Suppressor macrophage treated with lipopolysaccharide for 4 hours (primary cell): Measurements from ENCODE around the gene SLC35G1.

Source experiments
- DNase-seq: peaks from one replicate; pipeline ENCODE4 v3.0.0-alpha.2; 2020

SLC35G1 gene, protein sequence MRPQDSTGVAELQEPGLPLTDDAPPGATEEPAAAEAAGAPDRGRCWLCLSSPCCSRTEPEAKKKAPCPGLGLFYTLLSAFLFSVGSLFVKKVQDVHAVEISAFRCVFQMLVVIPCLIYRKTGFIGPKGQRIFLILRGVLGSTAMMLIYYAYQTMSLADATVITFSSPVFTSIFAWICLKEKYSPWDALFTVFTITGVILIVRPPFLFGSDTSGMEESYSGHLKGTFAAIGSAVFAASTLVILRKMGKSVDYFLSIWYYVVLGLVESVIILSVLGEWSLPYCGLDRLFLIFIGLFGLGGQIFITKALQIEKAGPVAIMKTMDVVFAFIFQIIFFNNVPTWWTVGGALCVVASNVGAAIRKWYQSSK

DNA sequence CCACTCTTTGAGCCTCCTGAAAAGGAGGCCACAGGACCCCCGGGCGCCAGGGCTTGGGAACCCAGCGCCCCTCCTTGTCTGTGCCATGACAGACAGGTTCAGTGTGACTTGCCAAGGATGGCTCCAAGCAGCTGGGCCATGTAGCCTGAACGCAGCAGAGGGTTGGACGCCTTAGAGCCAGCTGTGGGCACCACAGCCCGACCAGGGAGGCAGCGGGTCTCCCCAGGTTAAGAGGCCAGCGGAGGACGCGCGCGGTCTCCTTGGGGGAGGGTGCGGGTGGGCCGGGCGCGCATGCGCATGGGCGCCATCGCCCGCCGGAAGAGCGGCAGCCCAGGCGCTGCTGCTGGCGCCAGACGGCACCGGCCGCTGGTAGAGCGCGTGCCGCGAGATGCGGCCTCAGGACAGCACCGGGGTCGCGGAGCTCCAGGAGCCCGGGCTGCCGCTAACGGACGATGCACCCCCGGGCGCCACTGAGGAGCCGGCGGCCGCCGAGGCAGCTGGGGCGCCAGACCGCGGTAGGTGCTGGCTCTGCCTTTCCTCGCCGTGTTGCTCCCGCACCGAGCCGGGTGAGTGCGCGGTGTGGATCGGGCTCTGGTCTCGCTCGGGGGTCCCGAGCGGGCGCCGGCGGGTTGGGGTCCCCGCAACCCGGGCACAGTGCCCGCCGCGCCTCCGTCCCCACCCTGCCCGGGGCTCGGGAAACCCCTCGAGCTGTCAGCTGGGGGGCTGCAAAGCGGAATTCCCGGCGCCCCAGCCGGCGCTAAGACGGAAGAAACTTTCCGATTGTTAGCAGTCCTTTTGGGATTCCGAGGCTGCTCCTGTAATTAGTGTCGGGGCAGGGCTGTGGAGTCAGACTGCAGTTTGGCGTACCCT, at the start of gene SLC35G1:
TSS of gene SLC35G1 (plus strand) at position 333 of the 870 bp plus-strand sequence. CDS start at position 389, 56 bp downstream.
- DNase-seq = peak; percentile 84

DNA sequence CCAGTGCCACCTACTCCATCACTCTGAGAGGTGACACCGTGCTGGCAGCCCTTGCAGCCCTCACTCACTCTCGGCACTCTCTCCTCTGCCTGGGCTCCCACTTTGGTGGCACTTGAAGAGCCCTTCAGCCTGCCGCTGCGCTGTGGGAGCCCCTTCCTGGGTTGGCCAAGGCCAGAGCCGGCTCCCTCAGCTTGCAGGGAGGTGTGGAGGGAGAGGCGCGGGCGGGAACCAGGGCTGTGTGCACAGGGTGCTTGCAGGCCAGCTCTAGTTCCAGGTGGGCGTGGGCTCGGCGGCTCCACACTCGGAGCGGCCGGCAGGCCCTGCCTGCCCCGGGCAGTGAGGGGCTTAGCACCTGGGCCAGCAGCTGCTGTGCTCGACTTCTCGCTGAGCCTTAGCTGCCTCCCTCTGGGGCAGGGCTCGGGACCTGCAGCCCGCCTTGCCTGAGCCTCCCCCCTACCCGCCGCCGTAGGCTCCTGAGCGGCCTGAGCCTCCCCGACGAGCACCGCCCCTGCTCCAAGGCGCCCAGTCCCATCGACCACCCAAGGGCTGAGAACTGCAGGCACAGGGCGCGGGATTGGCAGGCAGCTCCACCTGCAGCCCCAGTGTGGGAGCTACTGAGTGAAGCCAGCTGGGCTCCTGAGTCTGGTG, 48.7 kb upstream of the SLC35G1 start:
- no peak for DNase-seq

DNA sequence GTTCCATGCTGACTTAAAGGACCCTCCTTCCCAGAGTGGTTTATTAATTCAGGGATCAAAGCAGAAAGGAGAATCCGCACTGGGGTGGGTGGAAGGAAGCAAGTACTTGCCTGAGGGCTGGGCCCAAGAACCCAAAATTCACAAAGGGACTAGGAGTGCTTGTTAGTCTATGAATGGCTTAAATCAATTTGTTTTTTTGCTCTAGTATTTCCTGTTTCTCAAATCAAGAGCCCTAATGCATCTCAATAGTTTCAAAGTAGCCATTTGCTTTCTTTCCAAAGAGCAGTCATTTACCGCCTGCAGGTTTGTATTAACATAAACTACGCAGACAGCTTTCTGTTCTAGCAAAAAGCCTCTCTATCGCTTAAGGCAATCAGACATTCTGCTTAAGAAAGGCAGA, 44.2 kb upstream of the SLC35G1 start:
- DNase-seq = no peak

DNA sequence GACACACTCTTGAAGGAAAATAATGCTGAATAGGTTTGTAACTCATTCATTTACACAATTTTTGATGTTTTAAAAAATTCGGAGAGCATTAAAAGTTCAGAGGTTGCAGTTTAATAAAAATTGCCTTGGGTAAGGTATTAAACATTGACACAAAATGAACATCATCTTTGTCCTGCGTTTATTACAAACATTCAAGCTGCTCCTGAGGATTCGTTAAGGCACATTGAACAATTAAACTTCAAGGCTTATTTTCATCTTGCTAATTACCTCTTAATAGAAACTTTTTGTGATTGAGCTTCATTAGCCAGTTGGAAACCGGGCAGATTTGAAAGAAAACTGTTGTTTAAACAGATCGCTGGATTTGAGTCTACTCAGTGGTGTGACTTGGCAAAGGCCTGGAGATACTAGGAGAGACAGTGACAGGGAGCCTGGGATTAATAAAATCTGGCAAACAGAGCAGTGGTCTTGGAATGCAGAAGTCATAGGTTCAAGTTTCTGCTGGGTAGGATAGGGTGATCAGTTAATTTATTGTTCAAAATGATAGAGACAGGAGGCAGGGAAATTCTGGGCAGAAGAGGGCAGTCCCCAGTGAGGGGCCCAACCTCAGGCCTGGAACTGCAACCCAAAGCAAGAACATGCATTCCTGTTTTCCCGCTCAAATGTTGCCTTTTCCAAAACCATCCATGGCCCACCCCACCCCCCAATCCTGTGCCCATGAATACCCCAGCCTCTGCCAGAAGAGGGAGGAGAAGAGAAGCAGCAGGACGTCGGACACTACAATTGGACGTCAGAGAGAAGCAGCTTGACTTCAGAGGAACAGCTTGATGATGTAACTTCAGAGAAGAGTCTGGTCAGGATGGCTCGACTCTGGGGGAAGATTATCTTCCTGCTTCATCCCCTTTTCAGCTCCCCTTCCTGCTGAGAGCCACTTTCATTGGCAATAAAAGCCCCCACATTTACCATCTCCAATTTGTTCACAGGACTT, 43.5 kb upstream of the SLC35G1 start:
- no peak for DNase-seq

DNA sequence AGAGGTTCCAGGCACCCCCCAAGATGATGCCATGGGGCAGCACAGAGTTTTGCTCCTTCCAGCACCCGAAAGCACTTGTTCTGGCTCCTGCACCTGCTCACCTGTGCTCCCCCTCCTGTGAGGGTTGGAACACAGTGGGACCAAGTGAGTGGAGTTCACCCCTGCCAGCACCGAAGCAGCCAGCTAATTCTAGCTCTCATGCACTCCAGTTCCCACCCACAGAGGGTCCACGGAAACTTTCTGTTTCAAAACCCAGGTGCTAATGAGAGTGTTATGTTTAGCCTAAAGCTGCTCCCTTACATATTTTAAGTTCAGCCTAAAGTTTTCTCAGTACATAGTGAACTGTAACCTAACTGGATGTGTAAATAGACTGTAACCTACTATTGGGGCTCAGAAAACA, 42.6 kb upstream of the SLC35G1 start:
- DNase-seq = no peak

DNA sequence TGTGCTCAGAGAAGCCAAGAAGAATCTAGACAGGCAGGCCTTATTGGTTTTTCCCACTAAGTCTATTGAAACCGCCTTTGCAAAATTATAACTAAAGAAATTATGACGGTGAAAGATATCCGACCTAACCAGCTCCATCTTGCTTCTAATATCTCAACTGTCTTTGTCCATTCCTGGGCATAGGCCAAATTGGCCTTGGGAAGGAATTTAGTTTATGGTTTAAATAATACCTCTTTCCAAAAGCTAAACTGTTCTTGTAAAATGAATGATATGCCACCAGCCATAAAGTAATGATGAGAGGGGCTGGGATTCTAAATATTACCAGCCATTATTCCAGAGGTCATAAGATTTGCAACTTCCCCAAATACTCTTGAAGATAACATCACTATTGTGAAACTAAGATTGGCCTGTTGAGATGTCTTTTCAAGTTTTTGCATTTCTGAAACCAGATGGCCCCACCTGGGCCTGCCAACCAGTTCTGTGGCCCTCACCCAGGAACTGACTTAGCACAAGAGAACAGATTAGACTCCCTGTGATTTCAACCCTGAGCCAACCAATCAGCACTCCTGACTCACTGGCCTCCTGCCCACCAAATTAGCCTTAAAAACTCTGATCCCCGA, 41.2 kb upstream of the SLC35G1 start:
- no peak for DNase-seq

DNA sequence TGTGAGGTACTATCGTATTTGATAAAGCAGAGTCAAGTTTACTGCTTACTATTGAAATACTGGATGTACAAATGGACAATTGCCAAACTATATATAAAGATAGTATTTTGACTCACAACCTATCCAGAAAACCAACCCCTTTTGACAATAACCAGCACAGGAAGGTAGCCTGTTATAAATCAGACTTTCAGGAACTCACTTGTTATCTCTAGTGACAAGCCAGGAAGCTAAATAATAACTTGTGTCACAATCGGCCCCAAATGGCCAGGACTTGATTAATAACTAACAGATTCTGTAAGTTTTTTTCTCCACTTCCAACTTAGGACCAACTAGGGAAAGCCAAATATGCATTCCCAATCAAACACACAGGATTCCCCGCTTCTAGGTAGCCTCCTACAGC, 38.8 kb upstream of the SLC35G1 start:
- DNase-seq = no peak

DNA sequence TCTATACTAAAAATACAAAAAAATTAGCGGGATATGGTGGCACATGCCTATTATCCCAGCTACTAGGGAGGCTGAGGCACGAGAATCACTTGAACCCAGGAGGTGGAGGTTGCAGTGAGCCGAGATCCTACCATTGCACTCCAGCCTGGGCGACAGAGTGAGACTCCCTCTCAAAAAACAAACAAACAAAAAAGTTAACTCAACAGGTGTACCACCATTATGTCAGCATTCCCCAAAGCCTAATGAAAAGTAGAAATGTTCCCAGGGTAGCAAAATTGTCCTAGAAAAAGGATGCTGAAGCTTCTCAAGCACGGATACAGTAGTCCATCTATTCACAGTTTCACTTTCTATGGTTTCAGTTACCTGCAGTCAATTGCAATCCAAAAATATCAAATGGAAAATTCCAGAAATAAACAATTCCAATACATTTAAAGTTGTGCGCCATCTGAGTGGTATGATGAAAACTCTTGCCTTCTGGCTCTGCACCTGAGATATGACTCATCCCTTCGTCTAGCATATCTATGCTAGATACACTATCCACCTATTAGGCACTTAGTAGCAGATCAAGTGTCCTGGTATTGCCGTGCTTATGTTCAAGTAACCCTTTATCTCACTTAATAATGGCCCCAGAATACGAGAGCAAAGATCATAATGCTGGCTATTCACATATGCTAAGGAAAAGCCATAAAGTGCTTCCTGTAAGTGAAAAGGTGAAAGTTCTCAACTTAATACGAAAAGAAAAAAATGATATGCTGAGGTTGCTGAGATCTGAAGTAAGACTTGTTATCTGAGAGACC, 37.2 kb upstream of the SLC35G1 start:
- no peak for DNase-seq

DNA sequence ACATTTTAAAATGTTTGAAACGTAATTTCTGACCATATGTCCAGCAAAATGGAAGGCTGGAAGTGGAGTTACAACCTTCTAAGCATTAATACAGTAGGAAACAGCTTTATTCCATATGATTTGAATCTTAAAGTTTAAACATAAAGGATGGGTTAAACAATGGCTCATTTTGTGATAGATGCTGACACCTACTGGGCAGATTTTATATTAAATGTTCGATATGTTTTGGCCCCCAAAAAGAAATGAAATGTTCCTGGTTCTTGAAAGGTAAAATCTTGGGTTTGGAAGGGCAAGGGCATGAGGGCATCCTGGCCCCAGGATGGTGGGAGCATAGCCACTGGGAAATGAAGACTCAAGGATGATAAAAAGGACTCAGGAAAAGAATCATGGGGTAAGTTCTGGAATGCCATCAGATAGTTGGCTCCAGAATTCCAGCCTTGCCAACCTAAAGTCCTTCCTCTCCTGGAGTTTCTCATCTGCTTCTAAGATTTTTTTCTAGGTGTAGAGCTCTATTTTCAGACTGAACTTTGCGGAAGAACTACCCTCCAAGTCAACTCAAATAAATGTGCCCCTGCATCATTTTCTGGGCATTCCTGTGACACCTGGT, 34.6 kb upstream of the SLC35G1 start:
- no peak for DNase-seq

DNA sequence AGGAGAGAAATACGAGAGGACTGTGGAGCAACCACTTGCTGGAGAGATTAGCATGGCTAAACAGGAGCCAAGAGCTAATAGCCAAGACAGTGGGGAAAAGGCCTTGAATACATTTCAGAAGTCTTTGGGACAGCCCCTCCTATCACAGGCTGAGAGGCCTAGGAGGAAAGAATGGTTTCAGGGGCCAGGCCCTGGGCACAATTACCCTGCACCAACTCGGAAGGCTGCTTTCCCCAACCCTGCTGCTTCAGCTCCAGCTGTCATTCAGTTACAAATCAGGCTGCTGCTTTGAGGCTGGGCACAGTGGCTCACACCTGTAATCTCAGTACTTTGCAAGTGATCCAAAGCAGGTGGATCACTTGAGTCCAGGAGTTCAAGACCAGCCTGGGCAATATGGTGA, 32.0 kb upstream of the SLC35G1 start:
- DNase-seq = no peak

DNA sequence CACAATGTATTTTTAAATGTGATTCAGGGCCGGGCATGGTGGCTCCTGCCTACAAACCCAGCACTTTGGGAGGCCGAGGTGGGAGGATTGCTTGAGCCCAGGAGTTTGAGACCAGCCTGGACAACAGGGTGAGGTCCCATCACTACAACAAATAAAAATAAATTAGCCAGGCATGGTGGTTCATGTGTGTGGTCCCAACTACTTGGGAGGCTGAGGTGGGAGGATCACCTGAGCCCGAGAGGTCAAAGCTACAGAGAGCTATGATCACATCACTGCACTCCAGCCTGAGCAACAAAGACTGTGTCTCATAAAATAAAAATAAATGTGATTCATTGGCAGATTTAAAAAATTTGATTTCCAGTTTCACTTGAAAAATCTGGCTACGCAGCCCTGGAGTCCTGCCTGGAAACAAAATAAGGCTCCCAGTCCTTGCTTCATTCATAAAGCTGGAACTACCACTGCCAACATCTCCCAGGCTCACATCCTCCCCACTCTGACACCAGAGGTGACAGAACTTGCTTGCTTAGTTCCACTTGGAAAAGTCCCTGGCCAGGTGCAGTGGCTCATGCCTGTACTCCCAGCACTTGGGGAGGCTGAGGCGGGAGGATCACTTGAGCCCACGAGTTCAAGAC, 27.9 kb upstream of the SLC35G1 start:
- DNase-seq = no peak

DNA sequence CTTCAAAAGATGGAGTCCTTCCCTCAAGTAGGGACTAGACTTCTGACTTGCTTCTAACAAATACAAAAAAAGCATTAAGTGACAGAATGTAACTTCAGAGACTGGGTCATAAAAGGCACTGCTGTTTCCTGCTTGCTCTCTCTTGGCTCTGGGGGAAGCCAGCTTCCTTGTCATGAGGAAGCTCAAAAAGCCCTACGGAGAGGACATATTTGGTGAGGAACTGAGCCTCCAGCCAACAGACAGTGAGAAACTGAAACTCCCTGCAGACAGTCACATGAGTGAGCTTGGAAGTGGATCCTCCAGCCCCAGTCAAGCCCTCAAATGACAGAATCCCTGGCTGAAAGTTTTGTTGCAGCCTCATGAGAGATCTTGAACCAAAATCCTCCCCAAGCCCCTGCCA, 26.3 kb upstream of the SLC35G1 start:
- peak; percentile 37 for DNase-seq

DNA sequence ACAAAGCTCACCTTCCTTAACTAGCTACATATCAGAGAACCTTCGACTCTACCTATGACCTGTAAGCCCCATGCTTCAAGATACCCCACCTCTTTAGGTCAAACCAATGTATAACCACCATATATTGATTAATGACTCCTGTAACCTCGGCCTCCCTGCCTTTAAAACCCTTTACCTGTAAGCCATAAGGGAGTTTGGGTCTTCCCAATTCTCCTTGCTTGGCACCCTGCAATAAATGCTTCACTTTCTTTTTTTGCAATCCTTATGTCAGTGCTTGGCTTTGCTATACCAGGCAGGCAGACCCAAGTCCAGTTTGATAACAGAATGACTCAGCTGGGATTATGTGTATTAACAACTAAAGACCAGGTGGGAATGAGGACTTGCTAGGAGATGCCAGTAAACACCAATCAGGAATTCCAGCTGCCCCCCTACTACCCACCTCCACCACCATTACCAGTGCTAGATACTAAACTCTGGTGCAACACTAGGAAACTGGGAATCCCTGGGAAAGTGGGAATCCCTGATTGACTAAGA, 22.0 kb upstream of the SLC35G1 start:
- DNase-seq = no peak

DNA sequence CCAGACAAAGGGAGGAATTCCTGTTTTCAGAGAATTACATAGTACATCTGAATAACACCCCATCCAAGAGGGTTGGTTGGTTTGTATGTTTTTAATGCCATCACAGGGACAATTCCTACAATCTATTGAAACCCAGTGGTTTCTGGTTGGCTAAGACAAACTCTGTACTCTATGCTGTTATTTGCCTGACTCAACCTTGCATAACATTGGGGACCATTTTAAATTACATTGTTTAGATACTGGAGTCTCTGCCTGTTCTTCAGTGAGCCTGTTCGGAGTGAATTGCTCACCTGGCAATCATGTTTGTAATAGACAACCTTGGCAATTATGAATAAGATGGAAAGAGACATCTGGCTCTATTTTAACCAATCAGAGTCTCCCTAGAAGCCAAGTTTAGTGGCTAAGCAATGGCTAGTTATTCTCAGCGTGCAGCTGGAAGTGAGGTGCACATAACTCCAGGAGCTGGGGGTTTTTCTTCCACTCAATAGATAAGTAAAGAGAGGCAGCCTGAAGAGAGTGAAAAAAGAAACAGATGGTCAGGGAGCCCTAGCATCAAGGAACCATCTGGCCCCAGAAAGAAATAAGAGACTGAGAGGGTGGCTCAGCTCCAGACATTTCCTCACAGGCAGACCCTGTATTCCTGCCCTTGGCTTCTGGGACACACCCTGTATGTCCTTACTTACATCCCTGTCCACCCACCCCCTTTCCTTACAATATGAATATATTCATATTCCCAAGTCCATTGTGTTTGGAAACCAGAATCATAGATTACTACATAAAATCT, 21.2 kb upstream of the SLC35G1 start:
- DNase-seq = no peak

DNA sequence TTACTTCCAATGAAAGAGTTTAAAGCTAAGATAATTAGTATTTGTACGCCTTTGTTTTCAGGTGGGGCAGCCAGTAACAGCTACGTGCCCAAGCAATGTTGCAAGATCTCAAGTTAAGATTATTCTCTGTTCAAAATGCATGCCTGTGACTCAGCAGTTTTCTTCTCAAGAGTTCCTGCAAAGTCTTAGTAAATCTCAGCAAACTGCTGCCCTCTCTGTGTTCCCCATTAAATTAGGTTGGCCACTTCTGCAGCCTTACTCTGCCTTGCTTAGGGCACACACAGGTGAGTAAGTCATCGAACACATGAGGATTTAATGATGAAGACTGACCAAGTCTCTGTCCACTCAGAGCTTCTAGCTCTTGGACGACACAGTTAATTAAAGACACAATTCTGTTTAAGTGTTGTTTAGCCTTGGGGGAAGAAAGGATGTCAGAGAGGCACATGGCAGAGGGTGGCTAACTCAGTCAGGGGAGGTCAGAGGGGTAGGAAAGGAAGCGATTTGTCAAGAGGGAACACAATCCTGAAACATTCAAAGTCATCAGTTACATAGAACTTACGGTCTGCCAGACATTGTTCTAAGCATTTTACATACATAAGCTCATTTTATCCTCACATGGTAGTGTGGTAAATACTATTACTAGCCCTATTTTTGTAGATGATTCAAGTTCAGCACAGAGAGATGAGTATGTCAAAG, 20.2 kb upstream of the SLC35G1 start:
- DNase-seq = no peak

DNA sequence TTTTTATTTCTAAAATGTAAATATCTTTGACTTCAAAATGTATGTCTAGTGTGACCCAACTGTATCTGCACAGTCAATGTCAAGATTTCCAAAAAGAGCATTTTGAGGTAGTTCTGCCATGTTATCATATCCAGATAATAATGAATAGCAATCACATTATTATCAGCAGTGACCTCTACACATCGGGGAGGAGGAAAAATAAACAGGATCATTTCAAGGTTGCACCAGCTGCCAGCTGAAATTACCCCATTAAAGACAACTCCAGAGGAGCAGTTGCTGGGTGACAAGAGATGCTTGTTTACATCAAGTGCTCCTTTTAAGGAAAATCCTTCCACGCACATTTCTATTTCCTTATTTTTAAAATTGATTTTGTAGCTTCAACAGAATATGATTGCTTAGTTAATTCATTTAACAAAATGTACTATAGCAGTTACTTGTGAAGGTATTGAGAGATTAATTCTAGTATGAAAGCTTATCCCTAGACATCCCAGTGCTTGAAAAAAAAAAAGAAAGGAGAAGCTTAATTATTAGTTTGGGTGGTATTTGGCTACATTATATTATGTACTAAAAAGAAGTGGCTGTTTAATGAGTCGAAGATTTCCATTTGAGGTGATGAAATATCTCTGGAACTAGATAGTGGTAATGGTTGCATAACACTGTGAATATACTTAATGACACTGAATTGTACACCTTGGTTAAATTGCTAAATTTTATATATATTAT, 19.3 kb upstream of the SLC35G1 start:
- no peak for DNase-seq

DNA sequence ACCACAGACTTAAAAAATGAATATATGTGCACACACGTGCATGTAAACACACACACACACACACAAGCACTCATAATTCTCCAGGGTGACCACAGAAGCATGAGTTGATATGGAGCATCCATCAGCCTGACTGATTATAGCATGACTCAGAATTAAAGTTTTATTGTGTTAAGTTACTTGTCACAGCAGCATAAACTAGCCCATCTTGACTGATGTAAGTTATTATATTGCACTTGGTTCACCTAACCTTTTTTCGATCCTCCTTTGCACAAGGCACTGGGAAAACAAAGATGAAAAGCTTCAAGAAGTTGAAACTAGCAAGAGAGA, 18.8 kb upstream of the SLC35G1 start:
- no peak for DNase-seq

DNA sequence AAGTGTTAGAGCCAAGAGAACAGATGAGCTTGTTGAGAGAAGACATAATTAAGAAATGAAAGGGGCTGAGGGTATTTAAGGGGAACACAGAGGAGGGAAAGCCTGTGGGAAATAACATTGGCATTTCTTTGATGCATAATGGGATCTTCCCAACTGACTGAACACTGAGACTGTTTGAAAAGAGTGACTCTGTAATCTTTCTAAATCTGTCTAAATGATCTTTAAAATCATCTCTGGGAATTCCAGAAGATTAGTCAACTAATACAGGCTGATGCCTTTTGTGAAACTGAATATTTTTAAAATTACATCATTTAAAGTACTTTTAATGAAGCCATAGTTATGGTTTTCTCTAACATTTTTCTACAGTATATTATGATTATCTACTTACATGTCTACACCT, 17.4 kb upstream of the SLC35G1 start:
- DNase-seq = peak; percentile 41
